Measurements from ENCODE around the gene CSRP3.

Gene CSRP3

DNA sequence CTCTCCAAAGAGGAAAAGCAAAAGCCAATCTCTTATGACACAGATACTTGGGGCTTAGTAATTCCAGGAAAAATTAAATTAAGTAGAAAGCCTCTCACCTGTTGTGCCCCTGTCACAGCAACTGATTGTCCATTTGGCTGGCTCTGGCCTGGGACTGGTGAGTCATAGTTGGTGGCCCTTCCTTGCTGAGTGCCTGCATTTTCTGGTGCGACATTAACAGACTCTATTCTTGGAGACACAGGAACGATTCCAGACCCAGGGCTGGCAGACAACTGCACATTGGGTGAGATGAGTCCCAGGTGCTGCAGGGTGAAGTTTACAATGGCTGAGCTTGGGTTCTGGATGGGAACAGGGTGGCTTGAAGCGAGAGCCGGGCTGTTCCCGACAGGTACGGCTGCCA lies 23.3 kb upstream of the CSRP3 start:
- no peak for DNase-seq

GRCh38 chr11:19220903-19221724 lies 19.3 kb upstream of the CSRP3 start:
- DNase-seq: no peak

- DNase-seq: no peak
Observed at GRCh38 chr11:19218786-19219460, 17.1 kb upstream of the CSRP3 start.

GRCh38 chr11:19218216-19218615 lies 16.4 kb upstream of the CSRP3 start:
- no peak for DNase-seq

DNA sequence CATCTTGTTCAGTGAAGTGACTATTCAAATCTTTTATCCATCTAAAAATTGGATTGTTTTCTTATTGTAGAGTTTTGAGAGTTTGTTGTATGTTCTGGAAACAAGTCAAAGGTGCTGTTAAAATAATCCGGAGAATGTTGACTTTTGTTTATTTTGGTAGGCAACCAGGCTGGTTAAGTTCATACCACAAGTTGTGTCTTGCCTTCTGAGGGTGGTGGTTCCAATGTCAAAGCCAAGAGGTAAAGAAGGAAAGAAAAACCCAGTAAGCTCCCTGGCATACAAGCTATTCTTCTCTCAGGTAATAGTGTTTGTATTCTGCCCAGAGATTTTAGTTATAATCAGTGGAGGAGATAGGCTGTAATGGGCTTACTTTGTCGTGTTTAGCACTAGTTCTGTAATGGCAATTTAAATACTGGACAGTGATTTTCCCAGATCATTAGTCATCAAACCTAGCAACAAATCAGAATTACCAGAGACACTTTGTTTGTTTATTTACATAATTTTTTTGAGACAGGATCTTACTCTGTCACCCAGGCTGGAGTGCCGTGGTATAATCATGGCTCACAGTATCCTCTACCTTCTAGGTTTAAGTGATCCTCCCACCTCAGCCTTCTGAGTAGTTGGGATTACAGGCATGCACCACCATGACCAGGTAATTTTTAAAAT lies 15.1 kb upstream of the CSRP3 start:
- DNase-seq: no peak

DNA sequence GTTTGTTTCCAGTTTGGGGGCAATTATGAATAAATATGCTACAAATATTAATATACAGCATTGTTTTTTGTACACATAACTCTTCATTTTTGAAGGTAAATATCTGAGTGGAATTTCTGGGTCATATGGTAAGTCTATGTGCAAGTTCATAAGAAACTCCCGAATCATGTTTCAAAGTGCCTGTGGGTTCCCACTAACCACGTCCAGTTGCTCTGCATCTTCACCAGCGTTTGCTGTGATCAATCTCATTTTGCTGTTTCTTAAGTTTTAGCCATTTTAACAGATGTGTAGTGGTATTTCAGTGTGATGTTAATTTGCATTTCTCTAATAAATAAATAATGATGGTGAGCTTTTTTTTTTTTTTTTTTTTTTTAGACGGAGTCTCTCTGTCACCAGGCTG lies 14.2 kb upstream of the CSRP3 start:
- no peak for DNase-seq

DNA sequence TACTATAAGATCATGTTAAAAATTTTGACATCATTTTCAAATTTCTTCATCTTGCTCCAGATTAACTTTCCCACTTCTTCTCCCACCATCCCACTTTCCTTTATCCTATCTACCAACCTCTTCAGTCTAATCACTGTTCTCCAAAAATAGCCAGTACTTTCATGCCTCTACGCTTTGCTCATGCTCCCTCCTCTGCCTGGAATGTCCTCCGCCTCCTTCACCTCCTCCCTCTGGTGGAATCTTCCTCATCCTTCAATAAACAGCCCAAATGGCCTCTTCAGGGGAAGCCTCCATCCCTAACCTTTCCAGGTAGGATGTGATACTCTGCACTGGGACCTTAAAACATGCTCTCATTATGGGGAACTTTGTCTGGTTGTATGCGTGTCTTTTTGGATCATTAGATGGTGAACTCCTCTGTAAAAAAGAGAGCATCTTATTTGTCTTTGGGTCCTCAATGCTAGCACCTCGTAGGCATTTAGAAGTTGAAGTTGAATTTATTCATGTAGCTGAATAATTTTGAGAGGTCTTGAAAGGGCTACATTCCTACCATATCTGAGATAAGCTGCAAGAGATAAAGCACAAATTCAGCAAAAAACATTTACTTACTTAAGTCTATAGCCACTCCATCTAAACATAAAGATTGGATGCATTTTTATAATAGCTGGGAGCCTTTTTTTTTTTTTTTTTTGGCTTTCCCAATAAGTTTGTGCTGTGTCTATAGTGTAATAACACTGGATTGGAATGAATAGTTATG lies 8.0 kb upstream of the CSRP3 start:
- no peak for DNase-seq

DNA sequence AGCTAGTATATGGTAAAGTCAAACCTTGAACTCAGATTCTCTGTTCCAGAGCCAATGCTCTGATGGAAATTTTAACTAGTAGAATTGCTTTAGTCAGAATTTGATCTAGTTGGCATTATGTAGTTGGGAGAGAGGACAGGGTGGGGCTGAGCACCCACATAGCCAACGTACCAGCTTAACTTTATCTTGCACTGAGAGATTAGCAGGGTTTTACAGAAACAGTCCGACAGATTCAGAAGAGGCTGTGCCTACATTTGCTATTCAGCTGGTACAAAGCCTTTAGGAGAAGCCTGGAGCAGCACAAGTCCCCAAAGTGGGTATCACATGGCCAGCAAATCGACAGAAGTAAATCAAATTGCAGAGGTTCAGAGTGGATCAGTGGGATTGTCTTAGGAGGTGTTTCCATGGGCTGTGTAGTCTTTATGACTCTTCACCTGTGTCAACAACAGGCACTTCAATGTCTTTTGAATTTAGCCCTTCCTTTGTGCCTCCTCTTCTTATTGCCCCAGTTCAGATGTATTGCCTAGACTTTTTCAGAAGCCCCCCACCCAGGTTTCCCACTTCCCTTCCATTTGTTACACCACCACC lies 7.3 kb upstream of the CSRP3 start:
- DNase-seq: no peak

DNA sequence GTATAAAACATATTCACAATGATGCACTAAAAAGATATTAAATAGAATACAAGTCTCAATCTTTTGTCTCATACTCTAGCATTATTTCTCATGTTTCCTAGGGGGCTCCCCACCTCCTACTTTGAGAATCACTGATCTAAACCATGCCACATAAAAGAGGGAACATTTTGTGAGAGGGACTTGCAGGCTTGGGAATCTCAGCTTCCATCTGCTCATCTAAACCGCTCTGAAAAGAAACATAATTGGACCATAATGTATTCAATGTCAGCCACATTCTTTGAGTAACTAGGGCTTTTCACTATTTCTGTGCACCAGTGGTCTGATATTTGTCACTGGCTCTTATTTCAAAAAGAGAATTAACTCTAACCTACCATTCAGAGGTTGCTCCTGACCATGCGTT lies 6.4 kb upstream of the CSRP3 start:
- DNase-seq: no peak

GRCh38 chr11:19204836-19205235 lies 3.1 kb upstream of the CSRP3 start:
- DNase-seq: no peak

GRCh38 chr11:19200410-19201201 lies 1.2 kb downstream of the CSRP3 start:
- no peak for DNase-seq

DNA sequence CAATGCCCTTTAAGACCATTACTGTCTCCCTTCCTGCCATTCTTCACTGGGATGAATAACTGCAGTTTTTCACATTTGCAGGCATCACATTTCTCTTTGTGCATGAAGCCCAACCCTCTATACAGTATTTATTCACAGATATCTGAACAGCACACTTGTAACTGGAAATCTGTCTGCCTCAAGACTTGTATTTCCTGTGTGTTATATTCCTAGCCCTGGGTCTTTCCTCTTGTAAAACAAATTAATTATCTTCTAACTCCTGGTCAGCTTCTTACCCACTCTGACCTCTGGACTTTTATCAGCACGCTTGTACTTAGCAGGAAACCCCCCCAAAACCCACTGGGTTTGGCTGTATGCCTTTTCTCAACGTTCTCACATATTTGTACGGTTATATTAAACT lies 2.0 kb downstream of the CSRP3 start:
- DNase-seq: no peak

GRCh38 chr11:19199048-19199447 lies 2.7 kb downstream of the CSRP3 start:
- no peak for DNase-seq

GRCh38 chr11:19196432-19196831 lies 5.4 kb downstream of the CSRP3 start:
- DNase-seq: no peak

DNA sequence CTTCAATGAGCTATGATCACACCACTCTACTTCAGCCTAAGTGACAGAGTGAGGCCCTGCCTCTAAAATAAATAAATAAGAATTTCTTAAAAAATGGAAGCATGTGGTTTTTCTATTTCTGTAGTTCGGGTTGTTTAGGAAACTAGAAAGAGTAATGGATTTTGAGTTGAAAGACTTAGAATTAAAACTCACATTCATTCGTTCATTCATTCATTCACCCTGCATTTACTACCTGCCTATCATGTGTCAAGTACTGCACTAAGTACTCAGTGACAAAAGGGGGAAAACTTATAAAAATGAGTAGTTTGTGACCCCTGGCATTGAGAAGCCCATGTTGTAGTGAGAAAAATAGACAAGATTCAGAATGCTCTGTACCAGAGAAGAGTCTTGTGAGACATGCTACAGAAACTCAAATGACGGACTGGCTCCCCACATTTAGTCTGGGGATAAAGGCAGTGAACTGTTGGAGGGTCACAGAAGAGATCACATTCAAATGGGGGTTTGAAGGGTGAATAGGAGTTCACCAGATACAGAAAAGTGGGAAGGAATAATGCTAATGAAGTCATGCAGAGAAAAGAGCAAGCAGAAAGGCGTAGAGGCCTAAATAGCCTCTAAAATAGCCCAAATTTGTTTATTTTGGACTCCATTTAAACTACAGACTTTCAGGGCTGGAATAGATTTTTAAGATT lies 7.0 kb downstream of the CSRP3 start:
- DNase-seq: no peak

GRCh38 chr11:19193916-19194315 lies 7.9 kb downstream of the CSRP3 start:
- DNase-seq: no peak

- no peak for DNase-seq
Observed at GRCh38 chr11:19191530-19192169, 10.1 kb downstream of the CSRP3 start.

- no peak for DNase-seq
Observed at GRCh38 chr11:19187833-19188258, 13.9 kb downstream of the CSRP3 start.

GRCh38 chr11:19187114-19187832 lies 14.5 kb downstream of the CSRP3 start:
- no peak for DNase-seq

- no peak for DNase-seq
Observed at GRCh38 chr11:19185516-19186052, 16.2 kb downstream of the CSRP3 start.
